H9 (cell line): ENCODE data around the gene PHF24. TPM values are rescaled to one million over a fixed set of nuclear protein-coding genes. Genes with fewer than 3 reads are reported as not detected.

Experiments
- DNase-seq: peaks from one replicate; pipeline ENCODE4 v3.0.0-alpha.2; 2017
- H2AFZ ChIP-seq: one replicate; pipeline ENCODE4 v1.6.1; 2013; ENCODE audit warnings: mild to moderate bottlenecking, low read length, control low read depth, moderate library complexity
- H2AK5ac ChIP-seq: 2 replicates; pipeline ENCODE4 v1.6.1; 2013; ENCODE audit warnings: low read length, control low read depth, mixed read lengths; ENCODE audit not compliant: insufficient read length
- H2BK120ac ChIP-seq: one replicate; pipeline ENCODE4 v1.6.1; 2013; ENCODE audit warnings: low read depth, mild to moderate bottlenecking, low read length, control low read depth, inconsistent platforms; ENCODE audit not compliant: poor library complexity, severe bottlenecking
- H2BK12ac ChIP-seq: 2 replicates; pipeline ENCODE4 v1.6.1; 2013; ENCODE audit warnings: low read length, control low read depth, mixed read lengths, low read depth; ENCODE audit not compliant: insufficient read length
- H2BK15ac ChIP-seq: 2 replicates; pipeline ENCODE4 v1.6.1; 2013; ENCODE audit warnings: low read depth, low read length, control low read depth
- H2BK20ac ChIP-seq: one replicate; pipeline ENCODE4 v1.6.1; 2013; ENCODE audit warnings: low read depth, mild to moderate bottlenecking, low read length, control low read depth, inconsistent platforms; ENCODE audit not compliant: poor library complexity, severe bottlenecking
- H2BK5ac ChIP-seq: 2 replicates; pipeline ENCODE4 v1.6.1; 2013; ENCODE audit warnings: low read length, control low read depth, mixed read lengths; ENCODE audit not compliant: insufficient read length
- H3K14ac ChIP-seq: 2 replicates; pipeline ENCODE4 v1.6.1; 2013; ENCODE audit warnings: low read length, control low read depth; ENCODE audit not compliant: insufficient read depth
- H3K18ac ChIP-seq: 2 replicates; pipeline ENCODE4 v1.6.1; 2013; ENCODE audit warnings: low read depth, mild to moderate bottlenecking, mixed read lengths, low read length, control low read depth; ENCODE audit not compliant: insufficient read length
- H3K23ac ChIP-seq: 2 replicates; pipeline ENCODE4 v1.6.1; 2013; ENCODE audit warnings: low read length, control low read depth, mixed read lengths, low read depth; ENCODE audit not compliant: insufficient read length
- H3K23me2 ChIP-seq: 2 replicates; pipeline ENCODE4 v1.6.1; 2013; ENCODE audit warnings: low read depth, mild to moderate bottlenecking, mixed read lengths, low read length, control low read depth; ENCODE audit not compliant: insufficient read length, poor library complexity, severe bottlenecking
- H3K27ac ChIP-seq: 2 replicates; pipeline ENCODE4 v1.5.1; 2013; ENCODE audit warnings: low read length, control low read depth, mixed read lengths, low read depth; ENCODE audit not compliant: insufficient read length
- H3K27me3 ChIP-seq: 2 replicates; pipeline ENCODE4 v1.6.1; 2013; ENCODE audit warnings: low read length, control low read depth, inconsistent platforms; ENCODE audit not compliant: insufficient read depth
- H3K4ac ChIP-seq: 2 replicates; pipeline ENCODE4 v1.6.1; 2013; ENCODE audit warnings: low read depth, mild to moderate bottlenecking, control low read depth, inconsistent platforms, low read length, moderate library complexity
- H3K4me1 ChIP-seq: 2 replicates; pipeline ENCODE4 v1.6.1; 2013; ENCODE audit warnings: low read length, control low read depth, inconsistent platforms; ENCODE audit not compliant: insufficient read depth
- H3K4me2 ChIP-seq: 2 replicates; pipeline ENCODE4 v1.6.1; 2013; ENCODE audit warnings: low read length, control low read depth, mixed read lengths; ENCODE audit not compliant: insufficient read length, insufficient read depth
- H3K56ac ChIP-seq: 2 replicates; pipeline ENCODE4 v1.6.1; 2013; ENCODE audit warnings: low read depth, mild to moderate bottlenecking, mixed read lengths, low read length, control low read depth; ENCODE audit not compliant: insufficient read length
- H3K79me1 ChIP-seq: 2 replicates; pipeline ENCODE4 v1.6.1; 2013; ENCODE audit warnings: low read depth, mild to moderate bottlenecking, moderate library complexity, low read length, control low read depth, inconsistent platforms; ENCODE audit not compliant: insufficient read depth, poor library complexity, severe bottlenecking
- H3K79me2 ChIP-seq: 2 replicates; pipeline ENCODE4 v1.6.1; 2013; ENCODE audit warnings: low read length, control low read depth, inconsistent platforms; ENCODE audit not compliant: insufficient read depth
- H3K9ac ChIP-seq: 2 replicates; pipeline ENCODE4 v1.6.1; 2013; ENCODE audit warnings: low read length, control low read depth, mixed read lengths; ENCODE audit not compliant: insufficient read length; ENCODE audit errors: extremely low read depth
- H3K9me3 ChIP-seq: one replicate; pipeline ENCODE4 v1.6.1; 2013; ENCODE audit warnings: low read depth, low read length, inconsistent platforms; ENCODE audit not compliant: control insufficient read depth
- H3T11ph ChIP-seq: one replicate; pipeline ENCODE4 v1.6.1; 2013; ENCODE audit warnings: mild to moderate bottlenecking, low read length, control low read depth, inconsistent platforms
- H4K20me1 ChIP-seq: one replicate; pipeline ENCODE4 v1.6.1; 2013; ENCODE audit not compliant: control insufficient read depth, insufficient read length, insufficient read depth
- H4K5ac ChIP-seq: 2 replicates; pipeline ENCODE4 v1.6.1; 2013; ENCODE audit warnings: low read depth, mild to moderate bottlenecking, mixed read lengths, low read length, control low read depth; ENCODE audit not compliant: insufficient read length
- H4K8ac ChIP-seq: replicated peaks from 2 replicates; pipeline ENCODE4 v1.6.1; 2013; ENCODE audit warnings: low read length, control low read depth, mixed read lengths, low read depth; ENCODE audit not compliant: insufficient read length
- H4K91ac ChIP-seq: 2 replicates; pipeline ENCODE4 v1.6.1; 2013; ENCODE audit warnings: low read depth, mild to moderate bottlenecking, moderate library complexity, mixed read lengths, low read length, control low read depth; ENCODE audit not compliant: insufficient read length
- H3K27ac Mint-ChIP-seq, 3 experiments: 2 replicates in 2 of 3; 3 replicates in 1 of 3; pipeline ENCODE4 v1.8.0; 2020 to 2021; ENCODE audit warnings: mixed read lengths in 3 of 3, mild to moderate bottlenecking in 1 of 3, moderate library complexity in 1 of 3
- H3K27me3 Mint-ChIP-seq: 2 replicates; pipeline ENCODE4 v1.8.0; 2021; ENCODE audit warnings: low read depth, mild to moderate bottlenecking, moderate library complexity, mixed read lengths
- H3K36me3 Mint-ChIP-seq, 3 experiments: 2 replicates in 2 of 3; 3 replicates in 1 of 3; pipeline ENCODE4 v1.8.0; 2020 to 2021; ENCODE audit warnings: low read depth in 3 of 3, mixed read lengths in 3 of 3; ENCODE audit not compliant: insufficient read depth in 1 of 3
- H3K4me1 Mint-ChIP-seq, 2 experiments: 2 replicates each; pipeline ENCODE4 v1.8.0; 2020; ENCODE audit warnings: mixed read lengths in 2 of 2
- H3K4me3 Mint-ChIP-seq, 2 experiments: 2 replicates in 1 of 2; 3 replicates in 1 of 2; pipeline ENCODE4 v1.8.0; 2020 to 2021; ENCODE audit warnings: mild to moderate bottlenecking in 2 of 2, mixed read lengths in 2 of 2, moderate library complexity in 1 of 2
- H3K9me3 Mint-ChIP-seq, 2 experiments: 2 replicates in 1 of 2; 3 replicates in 1 of 2; pipeline ENCODE4 v1.8.0; 2020; ENCODE audit warnings: mild to moderate bottlenecking in 2 of 2, mixed read lengths in 2 of 2, moderate library complexity in 1 of 2
- WGBS: extraction: QIAGEN DNeasy Blood & Tissue Kit; methylation state at CpG from one replicate; pipeline ENCODE4 v1.1.7; 2013; ENCODE audit warnings: missing lambda C conversion rate, low lambda C conversion rate, mixed read lengths; ENCODE audit not compliant: insufficient read length; ENCODE audit errors: extremely low coverage; 5-methylcytosine and 5-hydroxymethylcytosine counted together
- total RNA-seq: library from RNA; stranded (reverse); gene quantifications from 2 replicates; pipeline ENCODE4 v1.2.1, GENCODE V29; 2021
- TF ChIP-seq, protein P1 (sequence below): fragments of 200-600 bp; sonication (generic); conservative IDR thresholded peaks from 3 replicates; pipeline ENCODE4 v1.8.0; 2021; ENCODE audit warnings: antibody characterized with exemption, mild to moderate bottlenecking

PHF24 gene
- total RNA-seq, 1 experiment from 2014 or later: 0.24 TPM

DNA sequence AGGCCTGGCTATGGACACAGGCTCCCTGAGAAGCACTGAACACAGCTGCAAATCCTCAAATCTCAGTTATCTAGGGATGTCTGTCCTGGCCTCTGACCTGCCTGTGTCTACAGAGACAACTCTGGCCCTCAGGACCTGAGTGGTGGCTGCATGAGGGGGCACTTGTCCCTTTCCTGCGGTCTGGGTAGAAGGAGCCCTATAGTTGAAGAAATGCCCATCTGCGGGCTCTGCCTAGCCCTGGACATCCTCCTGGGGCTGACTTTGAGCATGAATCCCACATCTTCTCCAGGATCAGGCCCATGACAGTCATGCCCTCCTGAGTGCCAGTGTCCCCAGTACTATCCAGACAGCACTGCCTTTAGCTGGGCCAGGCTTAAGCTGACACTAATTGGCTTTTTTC, 41.5 kb downstream of the PHF24 start:
- H2AFZ ChIP-seq: no peak overlapping the region

More for the DNA sequence above, 41.5 kb downstream of the PHF24 start:
- Histone ChIP-seq H3K14ac (no peak overlapping the region), H3K79me1 (no peaks in the 10 kb centered on the region), H3K79me2 (no peaks in the 10 kb centered on the region), H3K18ac (no peak overlapping the region), H3K56ac (no peak overlapping the region), H3K4ac (no peak overlapping the region), H4K20me1 (no peaks in the 10 kb centered on the region), H2BK12ac (no peak overlapping the region), H4K91ac (no peak overlapping the region), H2BK20ac (no peak overlapping the region), H3K27ac (no peak overlapping the region), H3T11ph (no peak overlapping the region), H2BK15ac (no peak overlapping the region), H3K9ac (no peak overlapping the region), H2BK5ac (no peak overlapping the region), H3K27me3 (no peaks in the 10 kb centered on the region), H4K8ac (no peak overlapping the region), H2AK5ac (no peak overlapping the region), H2BK120ac (no peak overlapping the region), H3K23ac (no peak overlapping the region), H3K9me3 (no peaks in the 10 kb centered on the region), H3K23me2 (no peaks in the 10 kb centered on the region), H3K4me2 (no peak overlapping the region), H3K4me1 (peaks cover 8% of the 10 kb centered on the region; the same call in 1 of the 2 replicates), H4K5ac (no peak overlapping the region)
- Mint-ChIP-seq H3K4me1 (peaks cover 32 to 37% of the 10 kb centered on the region in 2 experiments), H3K9me3 (no peaks in the 10 kb centered on the region), H3K36me3 (peaks cover 23 to 38% (median 29%) of the 10 kb centered on the region in 3 experiments; a peak in 6 of 7 replicates), H3K4me3 (no peak overlapping the region), H3K27me3 (no peaks in the 10 kb centered on the region), H3K27ac (no peak overlapping the region)
- DNase-seq: peak; percentile 20
- no CpG with 5 or more reads among the region's 2 CpGs for WGBS
- TF ChIP-seq, protein P1, sequence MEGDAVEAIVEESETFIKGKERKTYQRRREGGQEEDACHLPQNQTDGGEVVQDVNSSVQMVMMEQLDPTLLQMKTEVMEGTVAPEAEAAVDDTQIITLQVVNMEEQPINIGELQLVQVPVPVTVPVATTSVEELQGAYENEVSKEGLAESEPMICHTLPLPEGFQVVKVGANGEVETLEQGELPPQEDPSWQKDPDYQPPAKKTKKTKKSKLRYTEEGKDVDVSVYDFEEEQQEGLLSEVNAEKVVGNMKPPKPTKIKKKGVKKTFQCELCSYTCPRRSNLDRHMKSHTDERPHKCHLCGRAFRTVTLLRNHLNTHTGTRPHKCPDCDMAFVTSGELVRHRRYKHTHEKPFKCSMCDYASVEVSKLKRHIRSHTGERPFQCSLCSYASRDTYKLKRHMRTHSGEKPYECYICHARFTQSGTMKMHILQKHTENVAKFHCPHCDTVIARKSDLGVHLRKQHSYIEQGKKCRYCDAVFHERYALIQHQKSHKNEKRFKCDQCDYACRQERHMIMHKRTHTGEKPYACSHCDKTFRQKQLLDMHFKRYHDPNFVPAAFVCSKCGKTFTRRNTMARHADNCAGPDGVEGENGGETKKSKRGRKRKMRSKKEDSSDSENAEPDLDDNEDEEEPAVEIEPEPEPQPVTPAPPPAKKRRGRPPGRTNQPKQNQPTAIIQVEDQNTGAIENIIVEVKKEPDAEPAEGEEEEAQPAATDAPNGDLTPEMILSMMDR: no peak
